ENCODE results near the gene CPA3.

CPA3 gene

GRCh38 chr3:148922467-148922866 lies 57.4 kb downstream of the CPA3 start:
- no peak for DNase-seq (ENCODE audit: low spot score)

- no peak for DNase-seq (ENCODE audit: low spot score)
Measured at GRCh38 chr3:148923592-148923991, 58.5 kb downstream of the CPA3 start.

- DNase-seq (ENCODE audit: low spot score), result no peak
Measured at GRCh38 chr3:148924562-148924961, 59.5 kb downstream of the CPA3 start.

GRCh38 chr3:148925845-148926244 lies 60.7 kb downstream of the CPA3 start:
- DNase-seq (ENCODE audit: low spot score), result no peak

- DNase-seq (ENCODE audit: low spot score), result no peak
Measured at GRCh38 chr3:148930752-148931151, 65.7 kb downstream of the CPA3 start.

GRCh38 chr3:148931574-148931973 lies 66.5 kb downstream of the CPA3 start:
- no peak for DNase-seq (ENCODE audit: low spot score)

- no peak for DNase-seq (ENCODE audit: low spot score)
Measured at GRCh38 chr3:148932972-148933371, 67.9 kb downstream of the CPA3 start.

- no peak for DNase-seq (ENCODE audit: low spot score)
Measured at GRCh38 chr3:148937467-148938255, 72.6 kb downstream of the CPA3 start.

- no peak for DNase-seq (ENCODE audit: low spot score)
Measured at GRCh38 chr3:148938306-148938705, 73.2 kb downstream of the CPA3 start.

- peak; percentile 70 for DNase-seq (ENCODE audit: low spot score)
Measured at GRCh38 chr3:148938936-148939335, 73.8 kb downstream of the CPA3 start.

GRCh38 chr3:148940983-148941382 lies 75.9 kb downstream of the CPA3 start:
- DNase-seq (ENCODE audit: low spot score), result no peak

GRCh38 chr3:148943506-148944205 lies 78.6 kb downstream of the CPA3 start:
- DNase-seq (ENCODE audit: low spot score), result peak; percentile 82

- DNase-seq (ENCODE audit: low spot score), result no peak
Measured at GRCh38 chr3:148945116-148945515, 80.0 kb downstream of the CPA3 start.

All from putamen (tissue), 1 donor.